H1 (cell line): Measurements from ENCODE around the gene ZBTB49. TPM values are rescaled to one million over a fixed set of nuclear protein-coding genes. Genes with fewer than 3 reads are reported as not detected.

ENCODE experiments used
- GTF2F1 ChIP-seq: IDR thresholded peaks from 2 replicates; pipeline ENCODE4 v1.6.1; 2012; ENCODE audit warnings: low read depth, low read length, improper control_type of control experiment, borderline replicate concordance
- JUN ChIP-seq: IDR thresholded peaks from 2 replicates; pipeline ENCODE4 v1.6.1; 2011; ENCODE audit warnings: low read depth, mild to moderate bottlenecking, improper control_type of control experiment, low read length
- KDM1A ChIP-seq: fragments of 200-600, 300-600 bp; sonication (generic); IDR thresholded peaks from 2 replicates; pipeline ENCODE4 v1.7.1; 2016; ENCODE audit warnings: mild to moderate bottlenecking, low read length, borderline replicate concordance
- KDM5A ChIP-seq: fragments of 200-600 bp; IDR thresholded peaks from 2 replicates; pipeline ENCODE4 v1.7.1; 2012; ENCODE audit warnings: mild to moderate bottlenecking, low read length, inconsistent platforms, mixed read lengths
- NANOG ChIP-seq: IDR thresholded peaks from 2 replicates; pipeline ENCODE4 v1.6.1; 2011; ENCODE audit warnings: low read length, low read depth, mild to moderate bottlenecking, inconsistent platforms; ENCODE audit not compliant: insufficient read depth, poor library complexity, severe bottlenecking
- PHF8 ChIP-seq: fragments of 200-600 bp; sonication (generic); conservative IDR thresholded peaks from 2 replicates; pipeline ENCODE4 v1.7.1; 2012; ENCODE audit warnings: low read depth, mild to moderate bottlenecking, inconsistent platforms, low read length, moderate library complexity
- POLR2AphosphoS5 ChIP-seq: IDR thresholded peaks from 2 replicates; pipeline ENCODE4 v1.6.1; 2011; ENCODE audit warnings: low read depth, low read length
- RNF2 ChIP-seq: fragments of 200-900, 300-1000 bp; sonication (generic); IDR thresholded peaks from 2 replicates; pipeline ENCODE4 v1.7.1; 2016; ENCODE audit warnings: borderline replicate concordance, low read depth, mild to moderate bottlenecking, antibody characterized with exemption, low read length; ENCODE audit not compliant: poor library complexity, severe bottlenecking; ENCODE audit errors: missing control alignments
- RXRA ChIP-seq: IDR thresholded peaks from 2 replicates; pipeline ENCODE4 v1.6.1; 2011; ENCODE audit warnings: low read depth, mild to moderate bottlenecking, low read length, moderate library complexity; ENCODE audit not compliant: insufficient read depth
- SIRT6 ChIP-seq: IDR thresholded peaks from one replicate; pipeline ENCODE4 v1.7.1; 2012; ENCODE audit warnings: low read length, inconsistent platforms
- polyA plus RNA-seq, 7 experiments: library from polyadenylated mRNA; depleted of rRNA in 3 of 7; stranded (reverse) in 5 of 7; unstranded in 2 of 7; fragments of >200 nt in 5 of 7; fragments of 200-250 nt in 2 of 7; gene quantifications; 1 replicate in 5 of 7; 2 replicates in 1 of 7; 4 replicates in 1 of 7; pipeline versions ENCODE4 v1.2.1 to v1.2.3, GENCODE V29; 2011 to 2013; ENCODE audit warnings: missing spikeins in 2 of 7, mixed read lengths in 2 of 7
- total RNA-seq: library from RNA; stranded (reverse); fragmentation: NEBNext Ultra II Directional; extraction: Animal tissue kit (Norgen Biotek cat#: 25700); gene quantifications from 2 replicates; pipeline ENCODE4 v1.2.1, GENCODE V29; 2021
- TF ChIP-seq, protein P1 (sequence below): fragments of 300-600 bp; sonication (generic); IDR thresholded peaks from 2 replicates; pipeline ENCODE4 v1.7.1; 2012; ENCODE audit warnings: low read length, moderate library complexity, mild to moderate bottlenecking, inconsistent platforms; ENCODE audit not compliant: insufficient replicate concordance

Gene ZBTB49
- total and polyA plus RNA-seq, 2 of the 8 experiments (the other 6 are each of a cell fraction or from before 2014, with no cell fraction given): 4.2 to 6.8 TPM

DNA sequence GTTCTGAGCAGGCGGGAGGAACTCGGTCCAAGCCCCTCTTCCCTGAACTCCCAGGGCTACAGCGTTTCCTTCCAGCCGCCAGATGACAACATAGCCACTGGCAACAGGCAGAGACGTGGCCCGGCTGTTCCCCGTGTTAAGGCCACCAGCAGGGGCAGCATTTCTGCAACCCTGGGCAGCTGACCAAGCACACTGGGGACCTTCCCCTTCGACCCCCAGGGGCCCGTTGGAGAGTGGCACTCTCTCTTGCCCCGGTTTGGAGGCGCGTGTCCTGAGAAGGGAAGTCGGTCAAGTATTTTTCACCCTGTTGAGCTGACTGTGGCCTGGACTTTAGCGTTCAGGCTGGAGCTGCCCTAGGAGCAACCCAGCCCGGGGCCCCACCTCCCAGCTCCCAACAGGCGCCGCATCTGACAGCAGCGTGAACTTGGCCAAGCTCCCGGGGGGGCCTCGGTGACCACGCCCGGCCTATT lies 37.6 kb downstream of the ZBTB49 start (continued):
- TF ChIP-seq, protein P1, sequence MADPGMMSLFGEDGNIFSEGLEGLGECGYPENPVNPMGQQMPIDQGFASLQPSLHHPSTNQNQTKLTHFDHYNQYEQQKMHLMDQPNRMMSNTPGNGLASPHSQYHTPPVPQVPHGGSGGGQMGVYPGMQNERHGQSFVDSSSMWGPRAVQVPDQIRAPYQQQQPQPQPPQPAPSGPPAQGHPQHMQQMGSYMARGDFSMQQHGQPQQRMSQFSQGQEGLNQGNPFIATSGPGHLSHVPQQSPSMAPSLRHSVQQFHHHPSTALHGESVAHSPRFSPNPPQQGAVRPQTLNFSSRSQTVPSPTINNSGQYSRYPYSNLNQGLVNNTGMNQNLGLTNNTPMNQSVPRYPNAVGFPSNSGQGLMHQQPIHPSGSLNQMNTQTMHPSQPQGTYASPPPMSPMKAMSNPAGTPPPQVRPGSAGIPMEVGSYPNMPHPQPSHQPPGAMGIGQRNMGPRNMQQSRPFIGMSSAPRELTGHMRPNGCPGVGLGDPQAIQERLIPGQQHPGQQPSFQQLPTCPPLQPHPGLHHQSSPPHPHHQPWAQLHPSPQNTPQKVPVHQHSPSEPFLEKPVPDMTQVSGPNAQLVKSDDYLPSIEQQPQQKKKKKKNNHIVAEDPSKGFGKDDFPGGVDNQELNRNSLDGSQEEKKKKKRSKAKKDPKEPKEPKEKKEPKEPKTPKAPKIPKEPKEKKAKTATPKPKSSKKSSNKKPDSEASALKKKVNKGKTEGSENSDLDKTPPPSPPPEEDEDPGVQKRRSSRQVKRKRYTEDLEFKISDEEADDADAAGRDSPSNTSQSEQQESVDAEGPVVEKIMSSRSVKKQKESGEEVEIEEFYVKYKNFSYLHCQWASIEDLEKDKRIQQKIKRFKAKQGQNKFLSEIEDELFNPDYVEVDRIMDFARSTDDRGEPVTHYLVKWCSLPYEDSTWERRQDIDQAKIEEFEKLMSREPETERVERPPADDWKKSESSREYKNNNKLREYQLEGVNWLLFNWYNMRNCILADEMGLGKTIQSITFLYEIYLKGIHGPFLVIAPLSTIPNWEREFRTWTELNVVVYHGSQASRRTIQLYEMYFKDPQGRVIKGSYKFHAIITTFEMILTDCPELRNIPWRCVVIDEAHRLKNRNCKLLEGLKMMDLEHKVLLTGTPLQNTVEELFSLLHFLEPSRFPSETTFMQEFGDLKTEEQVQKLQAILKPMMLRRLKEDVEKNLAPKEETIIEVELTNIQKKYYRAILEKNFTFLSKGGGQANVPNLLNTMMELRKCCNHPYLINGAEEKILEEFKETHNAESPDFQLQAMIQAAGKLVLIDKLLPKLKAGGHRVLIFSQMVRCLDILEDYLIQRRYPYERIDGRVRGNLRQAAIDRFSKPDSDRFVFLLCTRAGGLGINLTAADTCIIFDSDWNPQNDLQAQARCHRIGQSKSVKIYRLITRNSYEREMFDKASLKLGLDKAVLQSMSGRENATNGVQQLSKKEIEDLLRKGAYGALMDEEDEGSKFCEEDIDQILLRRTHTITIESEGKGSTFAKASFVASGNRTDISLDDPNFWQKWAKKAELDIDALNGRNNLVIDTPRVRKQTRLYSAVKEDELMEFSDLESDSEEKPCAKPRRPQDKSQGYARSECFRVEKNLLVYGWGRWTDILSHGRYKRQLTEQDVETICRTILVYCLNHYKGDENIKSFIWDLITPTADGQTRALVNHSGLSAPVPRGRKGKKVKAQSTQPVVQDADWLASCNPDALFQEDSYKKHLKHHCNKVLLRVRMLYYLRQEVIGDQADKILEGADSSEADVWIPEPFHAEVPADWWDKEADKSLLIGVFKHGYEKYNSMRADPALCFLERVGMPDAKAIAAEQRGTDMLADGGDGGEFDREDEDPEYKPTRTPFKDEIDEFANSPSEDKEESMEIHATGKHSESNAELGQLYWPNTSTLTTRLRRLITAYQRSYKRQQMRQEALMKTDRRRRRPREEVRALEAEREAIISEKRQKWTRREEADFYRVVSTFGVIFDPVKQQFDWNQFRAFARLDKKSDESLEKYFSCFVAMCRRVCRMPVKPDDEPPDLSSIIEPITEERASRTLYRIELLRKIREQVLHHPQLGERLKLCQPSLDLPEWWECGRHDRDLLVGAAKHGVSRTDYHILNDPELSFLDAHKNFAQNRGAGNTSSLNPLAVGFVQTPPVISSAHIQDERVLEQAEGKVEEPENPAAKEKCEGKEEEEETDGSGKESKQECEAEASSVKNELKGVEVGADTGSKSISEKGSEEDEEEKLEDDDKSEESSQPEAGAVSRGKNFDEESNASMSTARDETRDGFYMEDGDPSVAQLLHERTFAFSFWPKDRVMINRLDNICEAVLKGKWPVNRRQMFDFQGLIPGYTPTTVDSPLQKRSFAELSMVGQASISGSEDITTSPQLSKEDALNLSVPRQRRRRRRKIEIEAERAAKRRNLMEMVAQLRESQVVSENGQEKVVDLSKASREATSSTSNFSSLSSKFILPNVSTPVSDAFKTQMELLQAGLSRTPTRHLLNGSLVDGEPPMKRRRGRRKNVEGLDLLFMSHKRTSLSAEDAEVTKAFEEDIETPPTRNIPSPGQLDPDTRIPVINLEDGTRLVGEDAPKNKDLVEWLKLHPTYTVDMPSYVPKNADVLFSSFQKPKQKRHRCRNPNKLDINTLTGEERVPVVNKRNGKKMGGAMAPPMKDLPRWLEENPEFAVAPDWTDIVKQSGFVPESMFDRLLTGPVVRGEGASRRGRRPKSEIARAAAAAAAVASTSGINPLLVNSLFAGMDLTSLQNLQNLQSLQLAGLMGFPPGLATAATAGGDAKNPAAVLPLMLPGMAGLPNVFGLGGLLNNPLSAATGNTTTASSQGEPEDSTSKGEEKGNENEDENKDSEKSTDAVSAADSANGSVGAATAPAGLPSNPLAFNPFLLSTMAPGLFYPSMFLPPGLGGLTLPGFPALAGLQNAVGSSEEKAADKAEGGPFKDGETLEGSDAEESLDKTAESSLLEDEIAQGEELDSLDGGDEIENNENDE: no peak
- TF ChIP-seq SIRT6 (no peak), NANOG (no peak), KDM1A (no peak), KDM5A (no peak), GTF2F1 (no peak), PHF8 (no peak), RNF2 (no peak), RXRA (no peak), POLR2AphosphoS5 (no peak), JUN (no peak)
